GM18499 (cell line): ENCODE data around the gene BRD7.

Experiments
- ATAC-seq: cut with Tn5 transposase; IDR thresholded peaks from one replicate; pipeline ENCODE4 v1.9.1; 2021; ENCODE audit warnings: moderate number of reproducible peaks; ENCODE audit not compliant: insufficient read depth, unreplicated experiment

The BRD7 gene

GRCh38 chr16:50390371-50390771 lies 21.6 kb upstream of the BRD7 start:
- no peak for ATAC-seq

- no peak for ATAC-seq
Measured at GRCh38 chr16:50389900-50390299, 21.1 kb upstream of the BRD7 start.

DNA sequence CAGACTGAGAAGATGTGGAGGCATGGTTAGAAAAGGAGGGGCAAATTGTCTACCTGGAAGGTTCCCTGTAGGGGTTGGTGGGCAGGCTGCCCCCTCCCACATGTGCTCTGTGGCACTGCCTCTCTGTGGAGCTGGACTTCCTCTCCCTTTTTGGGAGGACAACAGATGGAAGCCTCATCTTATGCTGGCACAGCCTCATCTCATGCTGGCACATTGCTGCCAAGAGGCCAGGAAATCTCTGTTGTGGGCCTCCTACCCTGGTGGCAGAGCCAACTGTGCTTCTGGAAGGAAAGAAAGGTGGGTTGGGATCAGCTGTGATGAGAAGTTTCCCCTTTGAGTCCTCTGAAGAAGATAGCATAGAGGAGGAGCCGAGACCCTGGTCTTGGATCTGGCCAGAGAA lies 19.7 kb upstream of the BRD7 start:
- no peak for ATAC-seq

DNA sequence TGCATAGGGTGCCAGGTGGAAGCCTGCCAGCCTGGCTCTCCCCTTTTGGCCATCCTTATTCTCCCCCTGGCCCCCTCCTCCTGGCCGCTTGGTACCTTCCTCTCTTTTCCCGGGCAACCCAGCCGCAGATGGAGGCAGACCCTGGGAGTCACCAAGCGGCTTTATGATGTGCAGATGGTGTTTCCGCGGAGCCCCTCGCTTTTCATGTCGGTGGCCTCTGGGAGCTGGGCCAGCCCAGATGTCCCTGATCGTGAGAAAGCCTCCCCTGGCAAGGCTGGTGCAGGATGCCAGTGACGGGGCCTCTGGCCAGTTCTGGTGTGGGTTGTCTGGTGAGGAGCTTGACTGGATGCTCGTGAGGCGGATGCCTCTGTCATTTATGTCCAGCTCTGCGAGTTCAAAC lies 18.0 kb upstream of the BRD7 start:
- ATAC-seq, result no peak

DNA sequence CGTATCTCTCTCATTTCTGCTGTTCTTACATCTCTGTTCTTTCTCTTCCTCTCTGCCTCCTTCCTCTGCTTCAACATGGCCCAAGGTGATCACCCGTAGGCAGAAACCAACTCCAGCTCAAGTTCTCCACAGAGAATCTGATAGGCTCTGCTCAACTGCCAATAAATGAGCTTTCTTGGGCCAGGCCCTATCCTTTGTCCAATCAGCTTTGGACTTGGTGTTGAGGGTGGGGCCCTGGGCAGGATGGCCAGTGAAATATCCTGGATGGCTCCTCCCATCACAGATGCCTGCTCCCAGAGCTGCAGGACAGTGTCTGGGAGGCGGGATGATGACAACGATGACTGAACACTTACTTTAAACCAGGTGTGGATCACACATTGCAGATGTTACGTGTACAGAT lies 17.4 kb upstream of the BRD7 start:
- no peak for ATAC-seq

DNA sequence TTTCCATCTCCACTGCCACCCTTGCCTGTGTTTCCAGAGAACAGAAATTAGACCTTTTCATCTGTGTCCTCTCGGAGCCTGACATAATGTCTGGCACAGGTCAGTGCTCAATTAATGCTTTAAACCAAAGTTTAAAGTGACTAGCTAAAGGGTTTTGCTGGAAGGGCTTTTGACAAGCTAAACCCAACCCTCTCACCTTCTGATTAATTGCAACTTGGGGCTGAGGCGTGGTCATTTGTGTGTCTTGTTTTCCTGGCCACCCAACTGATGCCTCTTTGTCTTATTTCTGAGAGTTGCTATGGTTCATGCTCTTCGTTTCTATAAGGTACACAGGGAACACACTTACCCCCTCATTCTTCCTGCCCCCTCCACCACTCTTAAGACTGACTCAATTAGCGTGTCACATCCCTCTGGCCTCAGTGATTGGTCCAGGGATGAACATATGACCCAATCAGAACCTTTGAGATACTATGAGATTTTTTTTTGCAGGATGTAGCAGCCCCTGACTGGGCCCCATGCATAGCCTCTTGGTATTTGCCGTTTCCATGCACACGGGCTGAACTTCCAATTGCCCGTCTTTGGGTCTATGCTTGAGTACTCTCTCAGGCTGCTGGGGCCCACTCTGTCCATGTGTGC lies 15.8 kb upstream of the BRD7 start:
- ATAC-seq, result no peak

GRCh38 chr16:50381679-50382440 lies 13.1 kb upstream of the BRD7 start:
- no peak for ATAC-seq

GRCh38 chr16:50378417-50378816 lies 9.6 kb upstream of the BRD7 start:
- ATAC-seq, result no peak

DNA sequence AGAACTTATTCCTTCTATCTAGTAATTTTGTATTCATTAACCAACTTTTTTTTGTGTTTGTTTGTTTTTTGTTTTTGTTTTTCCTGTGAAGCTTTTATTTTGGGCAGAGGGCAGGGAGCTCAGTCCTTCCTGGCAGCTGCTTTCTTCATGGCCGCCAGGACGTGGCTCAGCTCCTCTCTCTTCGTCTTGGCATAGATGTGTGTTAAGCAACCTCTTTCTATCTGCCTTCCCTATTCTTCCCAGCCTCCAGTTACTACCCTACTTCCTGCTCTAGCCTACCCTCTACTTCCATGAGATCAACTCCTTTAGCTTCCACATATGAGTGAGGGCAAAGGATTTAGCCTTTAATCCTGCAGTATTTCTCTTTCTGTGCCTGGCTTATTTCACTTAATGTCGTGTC lies 8.2 kb upstream of the BRD7 start:
- ATAC-seq, result no peak

DNA sequence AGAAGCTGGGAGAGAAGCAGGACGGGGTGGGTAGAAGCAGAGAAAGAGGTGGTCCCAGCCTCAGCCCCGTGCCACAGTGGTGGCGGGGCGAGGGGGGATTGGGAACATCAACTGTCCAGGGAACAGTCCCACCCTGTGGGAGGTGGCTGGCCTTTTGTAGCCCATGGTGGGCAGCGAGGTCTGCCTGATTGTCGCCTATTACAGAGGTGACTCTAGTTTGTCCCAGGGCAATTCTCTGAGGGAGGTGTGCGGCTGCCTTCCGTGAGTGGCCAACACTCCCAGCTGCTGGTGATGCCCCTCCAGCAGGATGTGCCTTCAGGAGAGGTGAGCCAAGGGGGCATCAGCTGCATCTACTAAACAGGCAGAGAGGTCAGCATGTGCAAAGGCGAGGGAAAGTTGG lies 5.0 kb upstream of the BRD7 start:
- no peak for ATAC-seq

DNA sequence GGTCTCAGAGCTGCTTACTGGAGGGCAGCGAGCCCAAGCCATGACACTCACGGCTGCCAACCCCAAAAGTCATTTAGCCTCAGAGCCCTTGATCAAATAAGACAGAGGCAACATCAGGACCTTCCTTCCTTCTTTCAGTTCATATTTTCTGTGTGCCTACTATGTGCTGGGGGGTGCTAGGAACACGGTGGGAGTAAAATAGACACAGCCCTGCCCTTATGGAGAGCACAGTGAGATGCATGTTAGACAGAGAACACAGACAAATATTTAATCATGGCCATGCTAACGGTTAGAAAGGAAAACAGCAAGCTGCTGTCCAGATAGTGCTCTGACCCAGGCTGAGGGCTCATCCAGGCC lies 4.5 kb upstream of the BRD7 start:
- no peak for ATAC-seq

GRCh38 chr16:50372611-50373344 lies 4.0 kb upstream of the BRD7 start:
- no peak for ATAC-seq

DNA sequence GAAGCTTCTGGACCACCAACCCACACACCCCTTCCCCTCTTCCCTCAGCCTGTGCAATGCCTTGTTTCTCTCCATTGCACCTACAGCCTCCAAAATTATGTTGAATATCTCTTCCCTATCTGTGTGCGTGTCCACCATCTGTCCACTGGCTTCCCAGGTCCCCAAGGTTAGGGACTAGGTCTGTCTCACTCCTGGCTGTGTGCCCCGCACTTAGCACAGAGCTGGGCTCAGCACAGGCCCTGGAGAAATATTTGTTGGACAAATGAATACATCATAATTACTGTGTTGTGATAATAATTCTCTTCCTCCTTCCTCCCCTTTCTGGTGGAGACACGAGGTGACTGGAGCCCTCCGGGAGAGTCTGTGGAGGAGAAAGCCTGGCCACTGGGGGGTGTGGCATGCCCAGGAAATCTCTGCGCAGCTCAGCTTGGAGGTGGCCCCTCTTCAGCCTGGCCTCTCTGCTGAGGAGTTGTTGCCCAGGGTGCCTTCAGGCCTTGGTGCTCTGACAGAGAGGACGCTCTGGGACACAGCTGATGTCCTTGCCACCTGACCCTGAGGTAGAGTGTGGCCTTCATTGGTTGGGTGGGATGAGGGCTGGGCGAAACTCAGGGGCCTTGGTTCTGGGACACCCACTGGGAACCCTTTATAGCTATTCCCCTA lies 3.3 kb upstream of the BRD7 start:
- ATAC-seq, result no peak

- no peak for ATAC-seq
Measured at GRCh38 chr16:50371036-50371716, 2.4 kb upstream of the BRD7 start.

DNA sequence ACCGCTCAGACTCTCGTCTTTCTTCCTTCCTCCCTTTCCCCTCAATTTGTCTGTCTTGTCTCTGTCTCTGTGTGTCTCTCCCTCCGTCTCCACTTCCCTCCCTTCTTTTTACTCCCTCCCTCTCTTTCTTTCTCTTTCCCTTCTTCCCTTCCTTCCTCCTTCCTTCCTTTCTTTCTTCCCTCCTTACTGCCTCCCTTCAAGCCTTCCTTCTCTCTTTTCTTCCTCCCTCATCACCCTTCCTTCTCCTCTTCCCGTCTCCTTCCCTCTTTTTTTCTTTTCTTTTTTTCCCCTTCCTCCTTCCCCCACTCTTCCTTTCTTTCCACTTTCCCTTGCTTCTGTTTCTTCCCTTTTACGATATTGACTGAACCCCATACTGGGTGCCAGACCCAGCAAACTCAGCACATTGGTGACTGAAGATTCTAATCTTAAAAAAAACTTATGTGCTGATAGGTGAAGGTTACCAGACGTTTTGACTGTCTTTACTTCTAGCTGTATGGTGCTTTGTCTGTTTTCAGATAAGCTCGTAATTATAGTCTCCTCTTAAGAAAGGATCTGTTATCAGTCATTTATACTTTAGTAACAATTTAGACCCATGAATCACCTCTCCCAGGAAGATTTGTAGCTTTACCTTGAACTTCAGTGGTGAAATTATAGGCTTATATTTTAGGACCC lies 481 bp upstream of the BRD7 start:
- no peak for ATAC-seq

DNA sequence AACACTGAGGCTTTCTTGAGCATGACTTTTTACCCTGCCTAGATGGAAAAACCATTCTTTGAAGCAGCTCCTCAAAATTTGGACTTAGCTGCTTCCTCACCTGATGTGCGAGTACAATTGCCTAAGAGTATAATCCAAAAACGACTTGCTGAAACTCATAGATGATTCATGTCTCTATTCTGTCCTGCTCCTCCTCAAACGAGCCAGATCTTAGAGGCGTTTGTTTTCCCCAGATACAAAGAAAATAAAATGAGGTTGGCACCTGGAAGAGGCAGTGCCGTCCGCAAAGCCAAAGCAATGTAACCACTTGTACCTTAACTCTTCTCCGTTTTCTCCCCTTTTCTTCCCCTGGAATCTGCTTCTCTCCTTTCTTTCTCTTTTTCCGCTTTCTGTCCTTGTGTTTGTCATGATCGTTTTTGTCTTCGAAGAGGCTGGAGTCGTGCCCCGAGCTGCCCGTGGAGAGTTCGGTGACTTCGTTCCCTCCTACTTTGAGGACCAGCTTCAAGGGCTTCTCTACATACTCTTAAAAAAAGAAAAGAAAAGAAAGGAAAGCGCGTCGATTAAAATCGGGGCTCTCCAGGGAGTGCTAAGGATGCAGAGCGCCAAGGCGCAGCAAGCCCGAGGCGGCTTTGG lies 895 bp downstream of the BRD7 start:
- ATAC-seq, result no peak

DNA sequence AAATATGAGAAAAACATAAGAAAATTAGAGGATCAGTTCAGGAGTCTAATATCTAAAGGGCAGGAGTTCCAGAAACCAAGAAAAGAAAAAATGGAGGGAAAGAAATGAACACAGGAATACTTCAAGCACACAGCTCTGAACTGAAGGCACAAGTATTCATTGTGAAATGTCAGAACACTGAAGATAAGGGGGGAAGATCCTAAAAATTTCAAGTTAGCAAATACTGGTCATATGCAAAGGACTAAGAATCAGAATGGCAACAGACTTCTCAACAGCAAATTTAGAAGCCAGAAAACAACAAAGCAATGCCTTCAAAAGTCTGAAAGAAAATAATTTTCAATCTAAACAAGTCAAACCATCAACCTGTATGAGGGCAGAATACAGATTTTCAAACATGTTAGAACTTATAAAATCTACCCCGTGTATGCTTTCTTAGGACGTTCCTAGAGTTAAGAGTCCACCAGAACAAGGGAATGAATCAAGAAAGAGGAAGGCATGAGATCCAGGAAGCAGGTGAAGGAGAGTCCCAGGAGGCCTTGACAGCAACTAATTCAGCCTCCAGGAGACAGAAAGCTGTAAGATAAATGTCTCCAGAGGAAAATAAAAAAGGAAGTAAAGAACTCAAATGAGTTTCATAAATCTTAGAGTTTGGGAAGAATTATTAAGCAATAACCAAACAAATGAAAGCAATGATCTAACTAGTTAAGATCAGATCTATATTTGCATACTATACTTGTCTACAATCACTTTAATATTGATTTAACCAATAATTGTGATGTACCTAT lies 2.8 kb downstream of the BRD7 start:
- ATAC-seq, result no peak

- no peak for ATAC-seq
Measured at GRCh38 chr16:50363656-50364055, 5.1 kb downstream of the BRD7 start.

DNA sequence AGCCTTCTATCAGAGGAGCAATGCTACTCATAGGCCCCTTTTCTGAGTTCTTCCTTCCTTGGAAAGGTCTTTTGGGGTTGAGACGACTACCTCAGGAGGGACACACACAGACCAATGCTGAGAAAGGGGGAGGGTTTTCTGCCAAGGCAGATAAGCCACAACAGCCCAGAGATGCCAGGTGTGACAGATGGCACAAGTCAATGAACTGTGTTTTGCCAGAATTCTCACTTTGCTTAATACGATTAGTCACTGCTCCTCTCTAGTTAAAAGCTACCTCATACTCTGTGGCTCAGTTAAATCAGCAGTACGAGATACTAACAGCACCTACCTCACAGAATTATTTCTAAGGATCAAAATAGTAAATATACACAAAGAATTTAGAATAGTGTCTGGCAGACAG lies 8.0 kb downstream of the BRD7 start:
- no peak for ATAC-seq
